ENCODE measurements around the gene TAC1.
A peak's percentile ranks its signal among the peaks of the same experiment; 100 is the strongest.

Gene TAC1

DNA sequence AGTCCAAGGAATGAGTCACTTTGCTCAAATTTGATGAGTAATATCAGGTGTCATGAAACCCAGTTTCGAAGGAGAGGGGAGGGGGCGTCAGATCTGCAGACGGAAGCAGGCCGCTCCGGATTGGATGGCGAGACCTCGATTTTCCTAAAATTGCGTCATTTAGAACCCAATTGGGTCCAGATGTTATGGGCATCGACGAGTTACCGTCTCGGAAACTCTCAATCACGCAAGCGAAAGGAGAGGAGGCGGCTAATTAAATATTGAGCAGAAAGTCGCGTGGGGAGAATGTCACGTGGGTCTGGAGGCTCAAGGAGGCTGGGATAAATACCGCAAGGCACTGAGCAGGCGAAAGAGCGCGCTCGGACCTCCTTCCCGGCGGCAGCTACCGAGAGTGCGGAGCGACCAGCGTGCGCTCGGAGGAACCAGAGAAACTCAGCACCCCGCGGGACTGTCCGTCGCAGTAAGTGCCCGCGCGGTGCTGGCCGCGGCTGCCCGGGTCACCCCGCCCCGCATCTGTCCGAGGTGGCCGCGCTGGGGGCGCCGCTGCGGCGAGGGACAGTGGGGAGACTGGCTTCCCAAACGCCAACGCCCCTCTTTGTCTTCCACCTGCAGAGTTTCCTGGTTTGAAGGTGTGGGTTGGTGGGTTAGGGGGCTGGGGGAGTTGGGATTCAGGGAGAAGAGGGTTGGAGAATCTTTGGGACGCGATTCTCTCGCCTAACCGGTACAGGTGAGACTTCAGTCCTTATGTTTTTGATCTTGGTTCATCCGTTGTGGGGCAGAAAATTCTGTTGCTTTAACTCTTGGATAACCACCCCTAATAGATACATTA lies at the start of gene TAC1:
Gene TAC1, plus strand, starts transcription at position 351 of the 829 bp plus-strand sequence. CDS start 527 bp downstream, outside the sequence.
- TF ChIP-seq, protein P1, sequence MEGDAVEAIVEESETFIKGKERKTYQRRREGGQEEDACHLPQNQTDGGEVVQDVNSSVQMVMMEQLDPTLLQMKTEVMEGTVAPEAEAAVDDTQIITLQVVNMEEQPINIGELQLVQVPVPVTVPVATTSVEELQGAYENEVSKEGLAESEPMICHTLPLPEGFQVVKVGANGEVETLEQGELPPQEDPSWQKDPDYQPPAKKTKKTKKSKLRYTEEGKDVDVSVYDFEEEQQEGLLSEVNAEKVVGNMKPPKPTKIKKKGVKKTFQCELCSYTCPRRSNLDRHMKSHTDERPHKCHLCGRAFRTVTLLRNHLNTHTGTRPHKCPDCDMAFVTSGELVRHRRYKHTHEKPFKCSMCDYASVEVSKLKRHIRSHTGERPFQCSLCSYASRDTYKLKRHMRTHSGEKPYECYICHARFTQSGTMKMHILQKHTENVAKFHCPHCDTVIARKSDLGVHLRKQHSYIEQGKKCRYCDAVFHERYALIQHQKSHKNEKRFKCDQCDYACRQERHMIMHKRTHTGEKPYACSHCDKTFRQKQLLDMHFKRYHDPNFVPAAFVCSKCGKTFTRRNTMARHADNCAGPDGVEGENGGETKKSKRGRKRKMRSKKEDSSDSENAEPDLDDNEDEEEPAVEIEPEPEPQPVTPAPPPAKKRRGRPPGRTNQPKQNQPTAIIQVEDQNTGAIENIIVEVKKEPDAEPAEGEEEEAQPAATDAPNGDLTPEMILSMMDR (IDR thresholded peaks at IDR 0.05), result no peak
- no peak within 1 kb of the TSS for H3K27ac ChIP-seq
- no peak for DNase-seq (ENCODE audit: low spot score)
- H3K4me3 ChIP-seq, result peak within 1 kb of the TSS; percentile 56

GRCh38 chr7:97685952-97686351 lies 45.9 kb upstream of the TAC1 start:
- H3K4me3 ChIP-seq, result no peak overlapping the region
- H3K27ac ChIP-seq, result no peak overlapping the region
- DNase-seq (ENCODE audit: low spot score), result no peak
- TF ChIP-seq, protein P1 (IDR thresholded peaks at IDR 0.05), result no peak

GRCh38 chr7:97693586-97693985 lies 38.3 kb upstream of the TAC1 start:
- TF ChIP-seq, protein P1 (IDR thresholded peaks at IDR 0.05), result no peak
- no peak overlapping the region for H3K4me3 ChIP-seq
- DNase-seq (ENCODE audit: low spot score), result no peak
- no peak overlapping the region for H3K27ac ChIP-seq

DNA sequence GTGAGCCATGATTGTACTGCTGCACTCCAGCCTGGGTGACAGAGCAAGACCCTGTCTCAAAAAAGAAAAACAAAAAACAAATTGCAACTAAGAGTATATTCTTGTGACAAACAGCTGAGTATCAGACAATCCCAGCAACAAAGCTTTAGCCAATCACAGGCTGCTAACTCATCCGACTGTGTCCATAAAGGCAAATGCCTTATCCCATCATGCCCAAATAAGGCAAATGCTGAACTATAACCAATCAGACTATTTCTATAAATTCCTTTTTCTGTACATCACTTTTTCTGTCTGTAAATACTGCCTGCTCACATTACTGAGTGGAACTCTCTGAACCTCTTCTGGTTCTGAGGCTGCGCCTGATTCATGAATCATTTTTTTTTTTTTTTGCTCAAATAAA lies 37.5 kb upstream of the TAC1 start:
- DNase-seq (ENCODE audit: low spot score), result no peak
- no peak overlapping the region for H3K4me3 ChIP-seq
- TF ChIP-seq, protein P1 (IDR thresholded peaks at IDR 0.05), result no peak
- no peak overlapping the region for H3K27ac ChIP-seq

DNA sequence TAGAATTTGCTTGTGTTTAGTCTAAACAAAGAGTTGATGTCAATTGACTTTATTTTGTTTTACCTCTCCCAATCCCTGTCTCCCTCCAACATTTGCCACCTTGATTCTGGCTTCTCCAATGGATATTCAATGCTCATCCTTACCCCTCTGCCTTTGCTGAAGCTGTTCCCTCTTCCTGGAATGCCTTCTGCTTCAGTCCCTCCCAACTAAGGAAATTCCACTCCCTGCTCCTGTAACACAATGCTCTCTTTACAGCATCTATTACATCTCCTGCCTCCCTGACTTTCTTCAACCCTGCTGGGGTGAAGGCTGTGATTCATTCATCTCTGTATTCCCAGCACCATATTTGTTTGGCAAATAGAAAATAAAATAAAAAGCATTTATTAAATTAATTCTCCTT lies 34.5 kb upstream of the TAC1 start:
- TF ChIP-seq, protein P1 (IDR thresholded peaks at IDR 0.05), result no peak
- no peak for DNase-seq (ENCODE audit: low spot score)
- Histone ChIP-seq H3K4me3 (no peak overlapping the region), H3K27ac (no peak overlapping the region)

GRCh38 chr7:97722386-97722785 lies 9.5 kb upstream of the TAC1 start:
- no peak for DNase-seq (ENCODE audit: low spot score)
- Histone ChIP-seq H3K4me3 (no peak overlapping the region), H3K27ac (no peak overlapping the region)
- TF ChIP-seq, protein P1 (IDR thresholded peaks at IDR 0.05), result no peak

Measured in coronary artery (tissue), 2 donors.